Sigmoid colon (tissue), 7 donors: ENCODE results near the gene MOV10. TPM values are rescaled to one million over a fixed set of nuclear protein-coding genes. Genes with fewer than 3 reads are reported as not detected.
"Not testable (repeated sequence)": the region's sequence is repeated elsewhere in the genome, so short reads cannot be mapped to it uniquely, and the experiment has no call there.

Experiments
- DNase-seq: peaks from one replicate; pipeline ENCODE4 v3.0.0-alpha.2; 2019
- H3K27ac ChIP-seq, 4 donors: fragments of 200-600 bp; sonication (generic); one replicate each; pipeline ENCODE4 v1.5.1; 2016 to 2019; ENCODE audit warnings: mild to moderate bottlenecking in 1 of 4
- H3K27me3 ChIP-seq, 3 donors: fragments of 200-600 bp; sonication (generic); one replicate each; pipeline ENCODE4 v1.5.1; 2019; ENCODE audit warnings: mild to moderate bottlenecking in 1 of 3
- H3K36me3 ChIP-seq, 4 donors: fragments of 200-600 bp; sonication (generic); one replicate each; pipeline ENCODE4 v1.5.1; 2016 to 2019
- H3K4me1 ChIP-seq, 4 donors: fragments of 200-600 bp; sonication (generic); one replicate each; pipeline ENCODE4 v1.5.1; 2017 to 2019
- H3K4me3 ChIP-seq, 4 donors: fragments of 200-600 bp; sonication (generic); one replicate each; pipeline ENCODE4 v1.5.1; 2017 to 2019; ENCODE audit warnings: mild to moderate bottlenecking in 2 of 4, moderate library complexity in 1 of 4
- H3K9me3 ChIP-seq, 4 donors: fragments of 200-600 bp in 3 of 4; sonication (generic) in 3 of 4; one replicate each; pipeline versions ENCODE4 v1.5.1 to v1.6.1; 2013 to 2019
- EP300 ChIP-seq, 4 donors: sonication (generic); formaldehyde crosslinking; IDR thresholded peaks; one replicate each; pipeline ENCODE4 v1.6.1; 2017; ENCODE audit warnings: antibody characterized with exemption in 4 of 4
- POLR2A ChIP-seq, 2 donors: fragments of 450-650 bp; IDR thresholded peaks; one replicate each; pipeline ENCODE4 v1.6.1; 2016; ENCODE audit warnings: antibody characterized with exemption in 2 of 2, mild to moderate bottlenecking in 2 of 2, moderate library complexity in 2 of 2
- POLR2AphosphoS5 ChIP-seq, 4 donors: sonication (generic); formaldehyde crosslinking; IDR thresholded peaks; one replicate each; pipeline ENCODE4 v1.6.1; 2017; ENCODE audit warnings: antibody characterized with exemption in 4 of 4
- WGBS, 2 donors: extraction: QIAGEN DNeasy Blood & Tissue Kit; methylation state at CpG; one replicate each; pipeline ENCODE4 v1.1.7; 2013; 5-methylcytosine and 5-hydroxymethylcytosine counted together
- intact Hi-C: fragments of 100-400 bp; cut with DNase I; formaldehyde crosslinking; loops from one replicate; pipeline ENCODE4 v1.15.1; 2023
- polyA plus RNA-seq, 3 donors: library from polyadenylated mRNA; stranded (reverse); fragments of 200-250 nt; gene quantifications; one replicate each; pipeline ENCODE4 v1.2.3, GENCODE V29; 2013
- total RNA-seq, 4 donors: library from RNA; depleted of rRNA; stranded (reverse); fragments of >200 nt; gene quantifications; one replicate each; pipeline ENCODE4 v1.1.0, GENCODE V29; 2016
- TF ChIP-seq, protein P1 (sequence below), 4 experiments: fragments of 450-650 bp in 3 of 4; fragments of 200-600 bp in 1 of 4; IDR thresholded peaks; one replicate each; pipeline ENCODE4 v1.5.1; 2016 to 2019; ENCODE audit warnings: antibody characterized with exemption in 4 of 4, mild to moderate bottlenecking in 3 of 4, moderate library complexity in 2 of 4
- donor health status: healthy with polysubstance abuse.
- donor health status: Bipolar disorder and iron deficiency.
- donor health status: healthy.

Gene MOV10
- total and polyA plus RNA-seq, 7 donors = 16.5 to 60.1 (median 28.8) TPM

DNA sequence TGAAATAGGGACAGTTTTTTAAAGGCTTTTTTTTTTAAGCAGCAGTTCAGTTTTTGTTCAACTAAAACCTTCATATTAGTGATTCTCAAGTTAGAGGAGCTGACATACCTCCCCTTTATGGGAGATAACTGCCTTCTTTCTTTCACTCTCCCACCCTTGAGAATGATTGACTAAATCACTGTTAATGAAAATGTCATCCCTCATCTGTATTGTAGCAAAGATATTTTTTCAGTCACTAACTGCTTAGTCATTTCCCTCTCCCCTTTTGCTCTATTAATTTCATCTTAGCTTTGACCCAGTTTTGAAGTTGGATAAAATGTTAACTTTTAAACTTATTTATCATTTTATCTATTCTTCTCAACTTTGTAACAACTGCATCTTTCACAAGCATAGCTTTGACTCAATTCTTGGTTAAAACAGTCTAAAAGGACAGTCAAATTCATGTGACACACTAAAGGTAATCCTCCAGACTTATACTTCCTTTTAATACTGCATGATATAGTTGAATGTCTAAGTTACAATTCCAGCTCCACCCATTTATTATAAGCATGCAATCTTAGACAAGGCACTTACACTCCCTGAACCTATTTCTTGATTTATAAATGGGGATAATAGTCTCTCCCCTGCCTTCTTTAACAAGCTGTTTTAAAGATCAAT is 37.7 kb upstream of the MOV10 start:
- TF ChIP-seq POLR2A (IDR thresholded peaks at IDR 0.05) = no peak
- TF ChIP-seq EP300 (IDR thresholded peaks at IDR 0.05) = no peak
- TF ChIP-seq POLR2AphosphoS5 (IDR thresholded peaks at IDR 0.05) = no peak
- no peak for DNase-seq
- peaks cover 0 to 48% (median 32%) of the 10 kb centered on the region in 4 donors for H3K4me1 ChIP-seq
- no peak overlapping the region for H3K4me3 ChIP-seq
- no peaks in the 10 kb centered on the region for H3K27me3 ChIP-seq
- no peaks in the 10 kb centered on the region for H3K9me3 ChIP-seq
- peak overlapping the region in 1 of 4 donors; percentile 5 for H3K27ac ChIP-seq
- intact Hi-C loops = no loop called here
- no peaks in the 10 kb centered on the region for H3K36me3 ChIP-seq

DNA sequence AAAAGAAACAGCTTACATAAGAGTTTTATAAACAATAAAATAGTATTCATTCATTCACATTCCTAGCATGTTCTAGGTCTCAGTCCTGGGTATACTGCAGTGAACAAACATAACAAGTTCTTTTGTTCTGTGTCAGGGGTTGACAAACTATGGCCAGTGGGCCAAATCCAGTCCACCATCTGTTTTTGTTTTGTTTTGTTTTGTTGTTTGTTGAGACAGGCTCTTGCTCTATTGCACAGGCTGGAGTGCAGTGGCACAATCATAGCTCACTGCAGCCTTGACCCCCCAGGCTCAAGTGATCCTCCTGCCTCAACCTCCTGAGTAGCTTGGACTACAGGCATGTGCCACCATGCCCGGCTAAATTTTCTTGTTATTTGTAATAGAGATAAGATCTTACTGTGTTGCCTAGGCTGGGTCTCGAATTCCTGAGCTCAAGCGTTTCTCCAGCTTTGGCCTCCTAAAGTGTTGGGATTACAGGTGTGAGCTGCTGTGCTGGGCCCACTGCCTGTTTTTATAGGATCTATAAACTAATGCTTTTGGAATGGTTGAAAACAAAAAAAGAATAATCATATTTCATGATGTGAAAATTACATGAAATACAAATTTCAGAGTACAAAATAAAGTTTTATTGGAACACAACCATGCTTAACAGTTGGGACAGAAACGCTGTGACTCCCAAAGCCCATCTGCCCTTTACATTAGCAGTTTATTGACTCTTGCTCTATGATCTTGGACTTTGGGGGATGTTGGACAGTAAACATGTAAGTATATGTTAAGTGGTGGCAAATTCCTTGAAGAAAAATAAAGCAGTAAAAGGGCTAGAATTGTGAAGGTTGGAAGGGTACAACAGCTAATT is 37.0 kb upstream of the MOV10 start:
- H3K4me1 ChIP-seq = peaks cover 0 to 42% (median 32%) of the 10 kb centered on the region in 4 donors

GRCh38 chr1:112638110-112638428 is 36.4 kb upstream of the MOV10 start:
- Histone ChIP-seq H3K36me3 (no peaks in the 10 kb centered on the region), H3K27ac (no peak overlapping the region), H3K4me3 (no peak overlapping the region), H3K9me3 (no peaks in the 10 kb centered on the region), H3K27me3 (no peaks in the 10 kb centered on the region), H3K4me1 (peaks cover 0 to 42% (median 32%) of the 10 kb centered on the region in 4 donors)
- DNase-seq = no peak
- no peak for TF ChIP-seq POLR2AphosphoS5 (IDR thresholded peaks at IDR 0.05)
- TF ChIP-seq, protein P1, sequence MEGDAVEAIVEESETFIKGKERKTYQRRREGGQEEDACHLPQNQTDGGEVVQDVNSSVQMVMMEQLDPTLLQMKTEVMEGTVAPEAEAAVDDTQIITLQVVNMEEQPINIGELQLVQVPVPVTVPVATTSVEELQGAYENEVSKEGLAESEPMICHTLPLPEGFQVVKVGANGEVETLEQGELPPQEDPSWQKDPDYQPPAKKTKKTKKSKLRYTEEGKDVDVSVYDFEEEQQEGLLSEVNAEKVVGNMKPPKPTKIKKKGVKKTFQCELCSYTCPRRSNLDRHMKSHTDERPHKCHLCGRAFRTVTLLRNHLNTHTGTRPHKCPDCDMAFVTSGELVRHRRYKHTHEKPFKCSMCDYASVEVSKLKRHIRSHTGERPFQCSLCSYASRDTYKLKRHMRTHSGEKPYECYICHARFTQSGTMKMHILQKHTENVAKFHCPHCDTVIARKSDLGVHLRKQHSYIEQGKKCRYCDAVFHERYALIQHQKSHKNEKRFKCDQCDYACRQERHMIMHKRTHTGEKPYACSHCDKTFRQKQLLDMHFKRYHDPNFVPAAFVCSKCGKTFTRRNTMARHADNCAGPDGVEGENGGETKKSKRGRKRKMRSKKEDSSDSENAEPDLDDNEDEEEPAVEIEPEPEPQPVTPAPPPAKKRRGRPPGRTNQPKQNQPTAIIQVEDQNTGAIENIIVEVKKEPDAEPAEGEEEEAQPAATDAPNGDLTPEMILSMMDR (IDR thresholded peaks at IDR 0.05) = no peak
- no peak for TF ChIP-seq POLR2A (IDR thresholded peaks at IDR 0.05)
- TF ChIP-seq EP300 (IDR thresholded peaks at IDR 0.05) = no peak
- intact Hi-C loops = no loop called here
- 93 to 98% methylated on average over 1 of the region's 1 CpG for WGBS, 2 donors

More for the DNA sequence above, 37.0 kb upstream of the MOV10 start:
- no peak overlapping the region for H3K4me3 ChIP-seq
- H3K9me3 ChIP-seq = no peaks in the 10 kb centered on the region
- DNase-seq = no peak
- H3K27ac ChIP-seq = peak overlapping the region in 1 of 4 donors; percentile 14
- intact Hi-C loops = no loop called here
- WGBS, 2 donors = 84 to 86% methylated on average over 4 of the region's 4 CpGs
- no peak for TF ChIP-seq EP300 (IDR thresholded peaks at IDR 0.05)
- TF ChIP-seq POLR2A (IDR thresholded peaks at IDR 0.05) = no peak
- no peak for TF ChIP-seq POLR2AphosphoS5 (IDR thresholded peaks at IDR 0.05)
- TF ChIP-seq, protein P1 (IDR thresholded peaks at IDR 0.05) = no peak
- H3K36me3 ChIP-seq = no peaks in the 10 kb centered on the region
- H3K27me3 ChIP-seq = no peaks in the 10 kb centered on the region

DNA sequence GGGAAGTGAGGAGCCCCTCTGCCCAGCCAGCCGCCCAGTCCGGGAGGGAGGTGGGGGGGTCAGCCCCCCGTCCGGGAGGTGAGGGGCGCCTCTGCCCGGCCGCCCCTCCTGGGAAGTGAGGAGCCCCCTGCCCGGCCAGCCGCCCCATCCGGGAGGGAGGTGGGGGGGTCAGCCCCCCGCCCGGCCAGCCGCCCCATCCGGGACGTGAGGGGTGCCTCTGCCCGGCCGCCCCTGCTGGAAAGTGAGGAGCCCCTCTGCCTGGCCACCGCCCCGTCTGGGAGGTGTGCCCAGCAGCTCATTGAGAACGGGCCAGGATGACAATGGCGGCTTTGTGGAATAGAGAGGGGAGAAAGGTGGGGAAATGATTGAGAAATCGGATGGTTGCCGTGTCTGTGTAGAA is 34.0 kb upstream of the MOV10 start:
- H3K27me3 ChIP-seq, H3K4me3 ChIP-seq, intact Hi-C loops, H3K9me3 ChIP-seq, H3K36me3 ChIP-seq, H3K27ac ChIP-seq, DNase-seq: not testable (repeated sequence)
- 94% methylated on average over 23 of the region's 23 CpGs for WGBS, 2 donors
- H3K4me1 ChIP-seq = peaks cover 0 to 28% (median 22%) of the 10 kb centered on the region in 4 donors

- DNase-seq = no peak
- no peak overlapping the region for H3K4me3 ChIP-seq
- no peak overlapping the region for H3K27ac ChIP-seq
- H3K9me3 ChIP-seq = no peaks in the 10 kb centered on the region
- H3K27me3 ChIP-seq = no peaks in the 10 kb centered on the region
- H3K36me3 ChIP-seq = peaks cover 0 to 9% (median 0%) of the 10 kb centered on the region in 4 donors
- 92 to 93% methylated on average over 2 of the region's 2 CpGs for WGBS, 2 donors
- peaks cover 0 to 2% (median 0%) of the 10 kb centered on the region in 4 donors for H3K4me1 ChIP-seq
- intact Hi-C loops = no loop called here
- TF ChIP-seq POLR2AphosphoS5 (IDR thresholded peaks at IDR 0.05) (no peak), EP300 (IDR thresholded peaks at IDR 0.05) (no peak), POLR2A (IDR thresholded peaks at IDR 0.05) (no peak)
- TF ChIP-seq, protein P1 (IDR thresholded peaks at IDR 0.05) = no peak
Measured at GRCh38 chr1:112643080-112643479, 31.4 kb upstream of the MOV10 start.
